ENCODE results near the gene ARFGEF3.

ARFGEF3 gene

DNA sequence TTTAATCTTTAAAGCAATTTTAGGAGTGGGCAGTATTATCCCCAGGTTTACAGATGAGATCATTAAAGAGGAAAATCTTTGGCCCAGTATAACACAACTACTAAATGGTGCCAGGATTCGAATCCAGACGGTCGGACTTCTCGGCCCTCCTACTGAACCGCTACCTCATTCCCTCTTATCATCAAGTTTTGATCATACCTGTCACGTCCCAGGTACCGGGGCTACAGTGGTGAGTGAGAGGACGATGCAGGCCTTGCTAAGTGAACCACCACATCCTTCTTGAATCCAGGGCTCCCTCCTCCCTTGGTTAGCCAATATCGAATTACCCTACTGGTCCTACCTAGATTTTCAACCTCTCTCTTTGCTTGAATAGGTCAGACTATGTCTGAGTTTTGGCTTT lies 134.6 kb downstream of the ARFGEF3 start:
- TF ChIP-seq, protein P1, sequence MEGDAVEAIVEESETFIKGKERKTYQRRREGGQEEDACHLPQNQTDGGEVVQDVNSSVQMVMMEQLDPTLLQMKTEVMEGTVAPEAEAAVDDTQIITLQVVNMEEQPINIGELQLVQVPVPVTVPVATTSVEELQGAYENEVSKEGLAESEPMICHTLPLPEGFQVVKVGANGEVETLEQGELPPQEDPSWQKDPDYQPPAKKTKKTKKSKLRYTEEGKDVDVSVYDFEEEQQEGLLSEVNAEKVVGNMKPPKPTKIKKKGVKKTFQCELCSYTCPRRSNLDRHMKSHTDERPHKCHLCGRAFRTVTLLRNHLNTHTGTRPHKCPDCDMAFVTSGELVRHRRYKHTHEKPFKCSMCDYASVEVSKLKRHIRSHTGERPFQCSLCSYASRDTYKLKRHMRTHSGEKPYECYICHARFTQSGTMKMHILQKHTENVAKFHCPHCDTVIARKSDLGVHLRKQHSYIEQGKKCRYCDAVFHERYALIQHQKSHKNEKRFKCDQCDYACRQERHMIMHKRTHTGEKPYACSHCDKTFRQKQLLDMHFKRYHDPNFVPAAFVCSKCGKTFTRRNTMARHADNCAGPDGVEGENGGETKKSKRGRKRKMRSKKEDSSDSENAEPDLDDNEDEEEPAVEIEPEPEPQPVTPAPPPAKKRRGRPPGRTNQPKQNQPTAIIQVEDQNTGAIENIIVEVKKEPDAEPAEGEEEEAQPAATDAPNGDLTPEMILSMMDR (IDR thresholded peaks at IDR 0.05; ENCODE audit: low read depth, low read length), result no peak
- Histone ChIP-seq H3K9me3 (ENCODE audit: severe bottlenecking) (no peaks in the 10 kb centered on the region), H3K27me3 (ENCODE audit: insufficient read depth, low read depth, severe bottlenecking) (no peaks in the 10 kb centered on the region), H3K4me3 (ENCODE audit: low read depth, low read length) (no peak overlapping the region), H3K36me3 (peaks cover 11% of the 10 kb centered on the region), H3K27ac (no peak overlapping the region)
- DNase-seq, result no peak

DNA sequence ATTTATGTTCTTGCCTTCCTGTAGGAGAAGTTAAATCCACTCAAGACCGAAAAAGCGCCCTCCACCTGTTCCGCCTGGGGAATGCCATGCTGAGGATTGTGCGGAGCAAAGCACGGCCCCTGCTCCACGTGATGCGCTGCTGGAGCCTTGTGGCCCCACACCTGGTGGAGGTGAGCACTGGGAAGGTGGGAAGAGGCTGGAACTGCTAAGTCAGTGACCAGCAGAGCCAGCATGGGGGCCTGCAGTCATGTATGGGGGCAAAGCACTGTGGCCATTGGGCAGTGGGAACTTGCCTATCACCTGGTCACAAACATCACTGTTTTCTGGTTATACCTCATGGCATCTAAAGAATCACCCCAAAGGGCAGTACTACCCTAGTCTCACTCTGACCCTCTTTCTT lies 135.0 kb downstream of the ARFGEF3 start:
- peaks cover 11% of the 10 kb centered on the region for H3K36me3 ChIP-seq
- H3K27ac ChIP-seq, result no peak overlapping the region
- TF ChIP-seq, protein P1 (IDR thresholded peaks at IDR 0.05; ENCODE audit: low read depth, low read length), result no peak
- DNase-seq, result no peak
- no peaks in the 10 kb centered on the region for H3K27me3 ChIP-seq (ENCODE audit: insufficient read depth, low read depth, severe bottlenecking)
- H3K4me3 ChIP-seq (ENCODE audit: low read depth, low read length), result no peak overlapping the region
- H3K9me3 ChIP-seq (ENCODE audit: severe bottlenecking), result no peaks in the 10 kb centered on the region

DNA sequence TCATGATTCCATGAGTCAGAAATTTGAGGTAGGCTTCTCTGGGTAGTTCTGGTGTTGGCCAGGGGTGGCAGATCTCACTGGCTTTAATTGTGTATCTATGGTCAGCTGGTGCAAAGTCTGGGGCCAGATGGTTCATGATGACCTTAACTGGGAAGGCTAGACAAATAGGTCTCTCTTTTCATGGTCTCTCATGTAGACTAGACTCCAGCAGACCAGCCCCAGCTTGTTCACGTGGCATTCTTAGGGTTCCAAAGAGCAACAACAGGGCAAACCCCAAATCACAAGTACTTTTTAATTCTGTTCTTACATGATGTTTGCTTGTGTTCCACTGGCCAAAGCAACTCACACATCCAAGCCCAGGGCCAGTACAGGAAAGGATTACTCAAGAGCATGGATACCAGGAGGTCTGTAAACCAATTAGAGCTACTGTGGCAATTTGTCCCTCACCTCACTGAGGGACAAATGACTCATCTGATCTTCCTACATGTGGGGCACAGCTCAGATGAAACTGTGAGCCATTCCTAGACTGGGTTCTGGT lies 136.1 kb downstream of the ARFGEF3 start:
- TF ChIP-seq, protein P1 (IDR thresholded peaks at IDR 0.05; ENCODE audit: low read depth, low read length), result no peak
- Histone ChIP-seq H3K4me3 (ENCODE audit: low read depth, low read length) (no peak overlapping the region), H3K36me3 (peaks cover 11% of the 10 kb centered on the region), H3K9me3 (ENCODE audit: severe bottlenecking) (no peaks in the 10 kb centered on the region), H3K27me3 (ENCODE audit: insufficient read depth, low read depth, severe bottlenecking) (no peaks in the 10 kb centered on the region), H3K27ac (no peak overlapping the region)
- no peak for DNase-seq

DNA sequence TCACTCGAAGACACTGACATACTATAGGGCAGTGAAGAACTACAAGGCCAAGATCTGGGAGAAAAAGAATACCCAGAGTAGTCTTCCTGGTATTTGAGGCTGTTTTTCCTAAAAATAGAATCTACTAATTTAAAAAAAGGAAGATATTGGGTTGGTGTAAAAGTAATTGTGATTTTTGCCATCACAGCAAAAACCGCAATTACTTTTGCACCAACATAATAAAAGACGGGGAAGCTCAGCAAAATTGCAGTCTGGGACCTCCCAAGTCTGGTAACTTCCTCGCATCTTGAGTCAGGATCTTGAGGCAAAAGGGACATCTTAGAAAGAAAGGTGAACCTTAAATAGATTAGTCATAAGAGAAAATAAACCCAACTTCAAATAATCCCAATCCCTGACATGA lies 138.7 kb downstream of the ARFGEF3 start:
- Histone ChIP-seq H3K36me3 (peaks cover 11% of the 10 kb centered on the region), H3K9me3 (ENCODE audit: severe bottlenecking) (no peaks in the 10 kb centered on the region), H3K4me3 (ENCODE audit: low read depth, low read length) (no peak overlapping the region), H3K27me3 (ENCODE audit: insufficient read depth, low read depth, severe bottlenecking) (no peaks in the 10 kb centered on the region), H3K27ac (no peak overlapping the region)
- no peak for DNase-seq
- TF ChIP-seq, protein P1 (IDR thresholded peaks at IDR 0.05; ENCODE audit: low read depth, low read length), result no peak

DNA sequence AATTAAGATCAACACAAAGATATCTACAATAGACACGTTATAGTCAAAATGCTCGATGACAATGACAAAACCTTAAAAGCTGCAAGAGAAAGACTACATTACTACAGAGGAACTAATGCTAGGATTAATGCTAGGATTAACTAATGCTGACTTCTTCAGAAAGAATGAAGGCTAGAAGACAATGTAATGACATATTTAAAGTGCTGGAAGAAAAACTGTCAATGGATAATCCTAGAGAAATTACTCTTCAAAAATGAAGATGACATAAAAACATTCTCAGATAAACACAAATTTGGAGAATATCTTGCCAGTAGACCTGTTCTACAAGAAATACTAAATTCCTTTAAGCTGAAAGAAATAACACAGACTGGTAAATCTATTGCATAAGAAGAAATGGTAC lies 140.8 kb downstream of the ARFGEF3 start:
- no peak overlapping the region for H3K27ac ChIP-seq
- no peaks in the 10 kb centered on the region for H3K9me3 ChIP-seq (ENCODE audit: severe bottlenecking)
- DNase-seq, result no peak
- no peak overlapping the region for H3K4me3 ChIP-seq (ENCODE audit: low read depth, low read length)
- H3K27me3 ChIP-seq (ENCODE audit: insufficient read depth, low read depth, severe bottlenecking), result no peaks in the 10 kb centered on the region
- peaks cover 11% of the 10 kb centered on the region for H3K36me3 ChIP-seq
- TF ChIP-seq, protein P1 (IDR thresholded peaks at IDR 0.05; ENCODE audit: low read depth, low read length), result no peak

DNA sequence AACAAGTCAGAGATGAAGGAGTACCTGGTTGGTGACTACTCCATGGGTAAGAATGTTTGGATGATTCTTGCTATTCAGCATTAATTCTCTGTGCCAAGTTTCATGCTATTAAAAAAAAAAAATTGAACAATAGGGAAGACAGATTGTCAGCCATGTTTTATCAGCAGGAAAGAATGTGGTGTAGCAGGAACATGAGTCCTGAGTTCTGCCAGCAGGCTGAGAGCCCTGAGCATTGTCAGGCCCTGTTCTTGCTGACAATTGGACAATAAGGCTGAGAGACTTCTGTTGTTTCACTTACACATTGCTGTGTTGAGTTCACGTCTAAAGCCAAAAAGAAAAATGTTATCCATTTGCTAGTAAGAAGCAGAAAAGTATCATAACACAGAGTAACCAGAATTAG lies 145.6 kb downstream of the ARFGEF3 start:
- no peak for DNase-seq
- Histone ChIP-seq H3K36me3 (no peaks in the 10 kb centered on the region), H3K9me3 (ENCODE audit: severe bottlenecking) (no peaks in the 10 kb centered on the region), H3K4me3 (ENCODE audit: low read depth, low read length) (no peak overlapping the region), H3K27me3 (ENCODE audit: insufficient read depth, low read depth, severe bottlenecking) (no peaks in the 10 kb centered on the region), H3K27ac (no peak overlapping the region)
- TF ChIP-seq, protein P1 (IDR thresholded peaks at IDR 0.05; ENCODE audit: low read depth, low read length), result no peak
